Natural killer cell (primary cell): ENCODE data around the gene USP36. TPM values are rescaled to one million over a fixed set of nuclear protein-coding genes. Genes with fewer than 3 reads are reported as not detected.
A peak's percentile ranks its signal among the peaks of the same experiment; 100 is the strongest.

Experiments used
- ATAC-seq, 3 donors: fragments of 150-1000 bp in 2 of 3; fragments of 200-7000 bp in 1 of 3; cut with Tn5 transposase; 1 replicate in 1 of 3; 2 replicates in 2 of 3; pipeline ENCODE4 v1.10.0; 2021; ENCODE audit warnings: mild to moderate bottlenecking in 2 of 3, moderate library complexity in 2 of 3
- DNase-seq, 2 donors: peaks; one replicate each; pipeline versions ENCODE4 v3.0.0 to v3.0.0-alpha.2; 2013 to 2021; ENCODE audit warnings: mixed read lengths in 1 of 2
- H3K27ac ChIP-seq: one replicate; pipeline ENCODE4 v1.5.1; 2013; ENCODE audit warnings: mild to moderate bottlenecking, low read length
- H3K27me3 ChIP-seq: one replicate; pipeline ENCODE4 v1.6.1; 2013; ENCODE audit warnings: low read length; ENCODE audit not compliant: control insufficient read depth, insufficient read depth
- H3K36me3 ChIP-seq: one replicate; pipeline ENCODE4 v1.6.1; 2013; ENCODE audit warnings: low read length; ENCODE audit not compliant: control insufficient read depth, insufficient read depth
- H3K4me1 ChIP-seq: one replicate; pipeline ENCODE4 v1.6.1; 2013; ENCODE audit warnings: low read length; ENCODE audit not compliant: control insufficient read depth, insufficient read depth
- H3K4me3 ChIP-seq: one replicate; pipeline ENCODE4 v1.5.1; 2013; ENCODE audit warnings: low read length
- H3K9me3 ChIP-seq: one replicate; pipeline ENCODE4 v1.6.1; 2013; ENCODE audit warnings: low read length; ENCODE audit not compliant: control insufficient read depth, insufficient read depth
- H3K27ac Mint-ChIP-seq, 2 donors: one replicate each; pipeline ENCODE4 v1.8.0; 2022; ENCODE audit warnings: mild to moderate bottlenecking in 2 of 2, mixed read lengths in 2 of 2, moderate library complexity in 1 of 2
- H3K27me3 Mint-ChIP-seq, 2 donors: one replicate each; pipeline ENCODE4 v1.8.0; 2022; ENCODE audit warnings: low read depth in 2 of 2, mixed read lengths in 2 of 2
- H3K36me3 Mint-ChIP-seq: one replicate; pipeline ENCODE4 v1.8.0; 2022; ENCODE audit warnings: mixed read lengths
- H3K4me1 Mint-ChIP-seq, 2 donors: one replicate each; pipeline ENCODE4 v1.8.0; 2022; ENCODE audit warnings: mixed read lengths in 2 of 2
- H3K4me3 Mint-ChIP-seq: one replicate; pipeline ENCODE4 v1.8.0; 2022; ENCODE audit warnings: mild to moderate bottlenecking, moderate library complexity, mixed read lengths
- H3K9me3 Mint-ChIP-seq, 2 donors: one replicate each; pipeline ENCODE4 v1.8.0; 2022; ENCODE audit warnings: mixed read lengths in 2 of 2
- CTCF ChIP-seq: fragments of 200-600 bp; IDR thresholded peaks from one replicate; pipeline ENCODE4 v1.8.0; 2022; ENCODE audit warnings: antibody characterized with exemption
- WGBS: methylation state at CpG from one replicate; pipeline ENCODE4 v1.1.7; 2013; ENCODE audit warnings: missing lambda C conversion rate; ENCODE audit not compliant: insufficient coverage; 5-methylcytosine and 5-hydroxymethylcytosine counted together
- intact Hi-C: fragments of 100-400 bp; cut with micrococcal nuclease; formaldehyde crosslinking; loops from one replicate; pipeline ENCODE4 v1.14.2; 2022
- total RNA-seq, 4 donors: library from RNA; stranded (reverse); fragments of 120-200 nt in 1 of 4; gene quantifications; one replicate each; pipeline versions ENCODE4 v1.2.3 to v1.2.4, GENCODE V29; 2013 to 2022

Gene USP36
- total RNA-seq, 3 donors from 2014 or later (not counting 1 experiment from before 2014, with no cell fraction given) = 241 to 304 (median 270) TPM

DNA sequence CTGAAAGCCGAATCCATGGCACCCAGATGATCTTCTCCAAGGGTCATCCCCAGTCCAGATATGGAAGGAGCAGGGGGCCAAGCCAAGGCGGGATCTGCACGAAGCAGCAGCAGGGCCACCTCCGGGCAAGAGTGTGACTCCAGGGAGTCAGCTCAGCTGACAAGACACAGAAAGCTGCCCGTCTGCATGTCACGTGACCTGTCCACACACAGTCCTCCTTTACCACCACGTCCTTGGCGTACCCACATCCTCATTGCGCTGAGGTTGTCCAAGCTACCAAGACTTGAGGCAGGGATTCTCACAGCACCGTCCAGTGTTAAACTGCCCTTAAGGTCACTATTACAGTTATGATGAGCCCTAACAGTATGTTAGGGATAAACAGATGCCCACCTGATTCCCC is 47.2 kb downstream of the USP36 start:
- Mint-ChIP-seq H3K4me3 (peak overlapping the region; percentile 72), H3K36me3 (peaks cover 8% of the 10 kb centered on the region), H3K27me3 (no peaks in the 10 kb centered on the region), H3K4me1 (peaks cover 63 to 68% of the 10 kb centered on the region in 2 donors), H3K27ac (peak overlapping the region; percentile 55 to 82), H3K9me3 (no peaks in the 10 kb centered on the region)
- 54% methylated on average over 10 of the region's 10 CpGs for WGBS
- ATAC-seq (peak; percentile 27 to 57 (median 29)), DNase-seq (no peak)
- peaks cover 40% of the 10 kb centered on the region for H3K36me3 ChIP-seq
- H3K4me1 ChIP-seq = peaks cover 69% of the 10 kb centered on the region
- no peak overlapping the region for H3K4me3 ChIP-seq
- H3K9me3 ChIP-seq = no peaks in the 10 kb centered on the region
- no peak overlapping the region for H3K27ac ChIP-seq
- no peak for TF ChIP-seq CTCF
- no peaks in the 10 kb centered on the region for H3K27me3 ChIP-seq
- intact Hi-C loops = no loop called here

- no peaks in the 10 kb centered on the region for H3K27me3 ChIP-seq
- Mint-ChIP-seq H3K9me3 (no peaks in the 10 kb centered on the region), H3K27ac (peak overlapping the region; percentile 55 to 64), H3K36me3 (peaks cover 7% of the 10 kb centered on the region), H3K4me1 (peaks cover 68 to 70% of the 10 kb centered on the region in 2 donors), H3K4me3 (peak overlapping the region; percentile 54), H3K27me3 (no peaks in the 10 kb centered on the region)
- peaks cover 27% of the 10 kb centered on the region for H3K36me3 ChIP-seq
- TF ChIP-seq CTCF = no peak
- H3K4me3 ChIP-seq = no peak overlapping the region
- intact Hi-C loops = no loop called here
- 96% methylated on average over 11 of the region's 11 CpGs for WGBS
- peaks cover 74% of the 10 kb centered on the region for H3K4me1 ChIP-seq
- no peak for ATAC-seq
- DNase-seq = no peak
- no peaks in the 10 kb centered on the region for H3K9me3 ChIP-seq
- no peak overlapping the region for H3K27ac ChIP-seq
Observed at GRCh38 chr17:78791840-78792709, 48.5 kb downstream of the USP36 start.

- intact Hi-C loops = no loop called here
- no peak for ATAC-seq
- peak overlapping the region; percentile 83 to 86 for H3K27ac Mint-ChIP-seq
- no peaks in the 10 kb centered on the region for H3K27me3 ChIP-seq
- H3K4me3 Mint-ChIP-seq = peak overlapping the region; percentile 47
- no peak overlapping the region for H3K4me3 ChIP-seq
- no peaks in the 10 kb centered on the region for H3K9me3 ChIP-seq
- no peaks in the 10 kb centered on the region for H3K36me3 Mint-ChIP-seq
- peaks cover 12% of the 10 kb centered on the region for H3K36me3 ChIP-seq
- no peaks in the 10 kb centered on the region for H3K9me3 Mint-ChIP-seq
- DNase-seq = no peak
- no peak for TF ChIP-seq CTCF
- WGBS = 97% methylated on average over 4 of the region's 4 CpGs
- no peaks in the 10 kb centered on the region for H3K27me3 Mint-ChIP-seq
- peaks cover 87% of the 10 kb centered on the region for H3K4me1 ChIP-seq
- peak overlapping the region; percentile 71 for H3K27ac ChIP-seq
- peaks cover 67 to 75% of the 10 kb centered on the region in 2 donors for H3K4me1 Mint-ChIP-seq
Observed at GRCh38 chr17:78790552-78790951, 50.1 kb downstream of the USP36 start.
